GM19455 (cell line): ENCODE data around the gene CFAP251.

ENCODE experiments used
- ATAC-seq: cut with Tn5 transposase; IDR thresholded peaks from one replicate; pipeline ENCODE4 v1.9.1; 2021; ENCODE audit not compliant: unreplicated experiment

Gene CFAP251

GRCh38 chr12:122051231-122051876, 133.0 kb downstream of the CFAP251 start:
- no peak for ATAC-seq

GRCh38 chr12:122052285-122052684, 133.9 kb downstream of the CFAP251 start:
- ATAC-seq: no peak
